Adrenal gland (tissue), 5 donors: Measurements from ENCODE around the gene DEFB131A.
"Not testable (repeated sequence)": the region's sequence is repeated elsewhere in the genome, so short reads cannot be mapped to it uniquely, and the experiment has no call there.

Experiments
- POLR2A ChIP-seq, 2 donors: fragments of 450-650 bp; IDR thresholded peaks; one replicate each; pipeline ENCODE4 v1.6.1; 2017; ENCODE audit warnings: antibody characterized with exemption in 2 of 2, mild to moderate bottlenecking in 2 of 2, moderate library complexity in 1 of 2
- TF ChIP-seq, protein P1 (sequence below), 6 experiments: fragments of 450-650 bp in 4 of 6; fragments of 200-600 bp in 2 of 6; sonication (generic) in 1 of 6; IDR thresholded peaks; 1 replicate in 5 of 6; 2 replicates in 1 of 6; pipeline versions ENCODE4 v1.5.1 to v1.8.0; 2016 to 2021; ENCODE audit warnings: antibody characterized with exemption in 6 of 6, mild to moderate bottlenecking in 2 of 6, moderate library complexity in 1 of 6
- donor health status: DM: no; HTN: no; CAD: no.

- TF ChIP-seq, protein P1, sequence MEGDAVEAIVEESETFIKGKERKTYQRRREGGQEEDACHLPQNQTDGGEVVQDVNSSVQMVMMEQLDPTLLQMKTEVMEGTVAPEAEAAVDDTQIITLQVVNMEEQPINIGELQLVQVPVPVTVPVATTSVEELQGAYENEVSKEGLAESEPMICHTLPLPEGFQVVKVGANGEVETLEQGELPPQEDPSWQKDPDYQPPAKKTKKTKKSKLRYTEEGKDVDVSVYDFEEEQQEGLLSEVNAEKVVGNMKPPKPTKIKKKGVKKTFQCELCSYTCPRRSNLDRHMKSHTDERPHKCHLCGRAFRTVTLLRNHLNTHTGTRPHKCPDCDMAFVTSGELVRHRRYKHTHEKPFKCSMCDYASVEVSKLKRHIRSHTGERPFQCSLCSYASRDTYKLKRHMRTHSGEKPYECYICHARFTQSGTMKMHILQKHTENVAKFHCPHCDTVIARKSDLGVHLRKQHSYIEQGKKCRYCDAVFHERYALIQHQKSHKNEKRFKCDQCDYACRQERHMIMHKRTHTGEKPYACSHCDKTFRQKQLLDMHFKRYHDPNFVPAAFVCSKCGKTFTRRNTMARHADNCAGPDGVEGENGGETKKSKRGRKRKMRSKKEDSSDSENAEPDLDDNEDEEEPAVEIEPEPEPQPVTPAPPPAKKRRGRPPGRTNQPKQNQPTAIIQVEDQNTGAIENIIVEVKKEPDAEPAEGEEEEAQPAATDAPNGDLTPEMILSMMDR (IDR thresholded peaks at IDR 0.05), result not testable (repeated sequence)
- not testable (repeated sequence) for TF ChIP-seq POLR2A (IDR thresholded peaks at IDR 0.05)
Observed at GRCh38 chr4:9444681-9445080, 467 bp downstream of the DEFB131A start.
